Caco-2 (cell line): ENCODE results near the gene RAD51AP2. TPM values are rescaled to one million over a fixed set of nuclear protein-coding genes. Genes with fewer than 3 reads are reported as not detected.

Experiments used
- BruUV-seq: library from RNA; stranded (reverse); fragments of 400-500 nt; replicated peaks from 2 replicates; lab custom pipeline; 2021; lab: Mats Ljungman, UMichigan
- CTCF ChIA-PET: fragments of 300-600 bp; sonication (Branson Sonifier 250); formaldehyde crosslinking; loops from one replicate; lab custom pipeline; 2022; ENCODE audit warnings: antibody characterized with exemption; lab: Charles Lee
- POLR2A ChIA-PET: fragments of 300-600 bp; sonication (Branson Sonifier 250); formaldehyde crosslinking; loops from one replicate; lab custom pipeline; 2022; ENCODE audit warnings: antibody characterized with exemption; lab: Charles Lee
- DNase-seq, 2 experiments: peaks; one replicate each; pipeline versions ENCODE4 v3.0.0 to v3.0.0-alpha.2; 2020 to 2022
- H3K27me3 ChIP-seq: replicated peaks from 2 replicates; pipeline ENCODE4 v1.6.0; 2011; ENCODE audit warnings: low read length; ENCODE audit not compliant: control insufficient read depth, insufficient read depth
- H3K36me3 ChIP-seq: 2 replicates; pipeline ENCODE4 v1.5.1; 2011; ENCODE audit warnings: low read length; ENCODE audit not compliant: control insufficient read depth, insufficient read depth
- H3K4me1 ChIP-seq: fragments of 250-450 bp; sonication (Bioruptor Pico); 2 replicates; pipeline ENCODE4 v1.5.1; 2020; ENCODE audit warnings: mild to moderate bottlenecking
- H3K4me3 ChIP-seq: 2 replicates; pipeline ENCODE4 v1.5.1; 2011; ENCODE audit warnings: low read depth, mild to moderate bottlenecking, control low read depth, low read length
- H3K9me3 ChIP-seq: fragments of 250-450 bp; sonication (Bioruptor Pico); 2 replicates; pipeline ENCODE4 v1.5.1; 2020; ENCODE audit warnings: mild to moderate bottlenecking, moderate library complexity
- H3K27ac Mint-ChIP-seq: one replicate; pipeline ENCODE4 v1.8.0; 2022; ENCODE audit warnings: mixed read lengths; ENCODE audit not compliant: unreplicated experiment
- H3K27me3 Mint-ChIP-seq: one replicate; pipeline ENCODE4 v1.8.0; 2022; ENCODE audit warnings: mixed read lengths; ENCODE audit not compliant: insufficient read depth, unreplicated experiment
- H3K36me3 Mint-ChIP-seq: one replicate; pipeline ENCODE4 v1.8.0; 2022; ENCODE audit warnings: mild to moderate bottlenecking, mixed read lengths; ENCODE audit not compliant: insufficient read depth, unreplicated experiment
- H3K4me1 Mint-ChIP-seq: one replicate; pipeline ENCODE4 v1.8.0; 2022; ENCODE audit warnings: low read depth, mixed read lengths; ENCODE audit not compliant: unreplicated experiment
- H3K4me3 Mint-ChIP-seq: one replicate; pipeline ENCODE4 v1.8.0; 2022; ENCODE audit warnings: mild to moderate bottlenecking, moderate library complexity, mixed read lengths; ENCODE audit not compliant: unreplicated experiment
- H3K9me3 Mint-ChIP-seq: one replicate; pipeline ENCODE4 v1.8.0; 2022; ENCODE audit warnings: mixed read lengths; ENCODE audit not compliant: unreplicated experiment
- intact Hi-C: fragments of 100-400 bp; cut with micrococcal nuclease; formaldehyde crosslinking; loops from one replicate; pipeline ENCODE4 v1.10.0; 2022; ENCODE audit not compliant: unreplicated experiment
- total RNA-seq: library from RNA; stranded (reverse); gene quantifications from 2 replicates; pipeline ENCODE4 v1.2.3, GENCODE V29; 2022
- TF ChIP-seq, protein P1 (sequence below), 2 experiments: fragments of 200-600 bp in 1 of 2; IDR thresholded peaks; 1 replicate in 1 of 2; 2 replicates in 1 of 2; pipeline versions ENCODE4 v1.5.1 to v1.8.0; 2011 to 2022; ENCODE audit warnings: antibody characterized with exemption in 1 of 2, control low read depth in 1 of 2, inconsistent platforms in 1 of 2, low read depth in 1 of 2, low read length in 1 of 2, mild to moderate bottlenecking in 1 of 2, moderate library complexity in 1 of 2; ENCODE audit not compliant: insufficient read depth in 1 of 2, severe bottlenecking in 1 of 2, unreplicated experiment in 1 of 2

RAD51AP2 gene
- total RNA-seq, 1 experiment from 2014 or later: not detected

DNA sequence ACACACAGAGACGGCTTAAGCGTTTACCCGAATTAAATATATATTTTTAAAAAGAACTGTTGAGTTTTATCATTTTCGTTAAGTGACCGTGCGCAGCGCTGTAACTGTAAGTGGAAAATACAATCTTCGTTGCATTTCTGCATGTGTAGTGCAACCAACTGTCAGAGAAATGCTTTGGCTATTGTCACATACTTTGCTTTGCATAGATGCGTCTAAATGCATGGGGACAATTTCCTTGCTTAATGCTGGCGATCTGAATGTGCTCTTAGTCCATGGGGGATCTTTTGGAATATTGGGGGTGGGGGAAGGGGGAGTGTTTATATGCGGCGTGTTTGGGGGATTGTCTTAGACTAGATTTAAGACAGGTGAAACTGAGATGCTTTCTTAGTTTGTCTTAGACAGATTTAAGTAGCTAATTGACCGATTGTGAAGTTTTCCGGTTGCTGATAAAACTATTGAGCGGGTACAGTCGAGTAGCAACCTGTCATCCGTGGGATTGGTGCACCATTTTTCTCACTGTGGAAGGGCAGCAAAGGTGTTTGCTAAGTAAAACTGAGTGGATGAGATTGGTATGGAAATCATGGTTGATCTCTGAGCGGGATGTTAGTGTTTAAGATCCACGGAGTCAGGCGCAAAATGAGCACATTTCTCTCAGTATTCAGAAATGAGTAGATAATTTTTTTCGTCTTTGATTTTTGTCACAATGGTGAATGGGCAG is 22.7 kb upstream of the RAD51AP2 start:
- ChIA-PET CTCF (interaction anchor here (1.3 to 1.4 kb wide), 2 partner anchors 105 to 130 kb away, joined by 3 to 6 read pairs; no protein-coding TSS in a partner anchor), POLR2A (interaction anchor here (1.2 kb wide), 1 partner anchor 130 kb away, joined by 3 read pairs; no protein-coding TSS in a partner anchor)
- Histone ChIP-seq H3K4me1 (peaks cover 31% of the 10 kb centered on the region), H3K27me3 (no peaks in the 10 kb centered on the region; the same call in 1 of the 2 replicates), H3K9me3 (no peaks in the 10 kb centered on the region), H3K4me3 (peak overlapping the region; percentile 58), H3K36me3 (no peaks in the 10 kb centered on the region)
- H3K27ac Mint-ChIP-seq: peak overlapping the region; percentile 4
- intact Hi-C loops: loop anchor here (1.0 kb wide), 2 partner anchors 23 to 53 kb away; partner anchors contain the start of gene RAD51AP2
- peak overlapping the region; percentile 71 for H3K4me3 Mint-ChIP-seq
- peaks cover 18% of the 10 kb centered on the region for H3K27me3 Mint-ChIP-seq
- TF ChIP-seq, protein P1, sequence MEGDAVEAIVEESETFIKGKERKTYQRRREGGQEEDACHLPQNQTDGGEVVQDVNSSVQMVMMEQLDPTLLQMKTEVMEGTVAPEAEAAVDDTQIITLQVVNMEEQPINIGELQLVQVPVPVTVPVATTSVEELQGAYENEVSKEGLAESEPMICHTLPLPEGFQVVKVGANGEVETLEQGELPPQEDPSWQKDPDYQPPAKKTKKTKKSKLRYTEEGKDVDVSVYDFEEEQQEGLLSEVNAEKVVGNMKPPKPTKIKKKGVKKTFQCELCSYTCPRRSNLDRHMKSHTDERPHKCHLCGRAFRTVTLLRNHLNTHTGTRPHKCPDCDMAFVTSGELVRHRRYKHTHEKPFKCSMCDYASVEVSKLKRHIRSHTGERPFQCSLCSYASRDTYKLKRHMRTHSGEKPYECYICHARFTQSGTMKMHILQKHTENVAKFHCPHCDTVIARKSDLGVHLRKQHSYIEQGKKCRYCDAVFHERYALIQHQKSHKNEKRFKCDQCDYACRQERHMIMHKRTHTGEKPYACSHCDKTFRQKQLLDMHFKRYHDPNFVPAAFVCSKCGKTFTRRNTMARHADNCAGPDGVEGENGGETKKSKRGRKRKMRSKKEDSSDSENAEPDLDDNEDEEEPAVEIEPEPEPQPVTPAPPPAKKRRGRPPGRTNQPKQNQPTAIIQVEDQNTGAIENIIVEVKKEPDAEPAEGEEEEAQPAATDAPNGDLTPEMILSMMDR (IDR thresholded peaks at IDR 0.05; ENCODE audit: insufficient read depth in 1 of 2, low read depth in 1 of 2, low read length in 1 of 2, severe bottlenecking in 1 of 2, unreplicated experiment in 1 of 2): no peak
- peaks cover 6% of the 10 kb centered on the region for H3K36me3 Mint-ChIP-seq
- no peak for DNase-seq
- H3K9me3 Mint-ChIP-seq: no peaks in the 10 kb centered on the region
- BruUV-seq: no TSS peak
- H3K4me1 Mint-ChIP-seq: peaks cover 16% of the 10 kb centered on the region

- peak within 1 kb of the TSS; percentile 4 for H3K27ac Mint-ChIP-seq
- H3K27me3 Mint-ChIP-seq: peaks cover 22% of the 10 kb centered on the region
- H3K4me3 Mint-ChIP-seq: peak within 1 kb of the TSS; percentile 71
- H3K36me3 Mint-ChIP-seq: peaks cover 6% of the 10 kb centered on the region
- H3K9me3 ChIP-seq: no peaks in the 10 kb centered on the region
- peaks cover 24% of the 10 kb centered on the region for H3K4me1 ChIP-seq
- intact Hi-C loops: loop anchor here (1.0 kb wide), 2 partner anchors 22 to 54 kb away; partner anchors contain the start of gene RAD51AP2
- CTCF ChIA-PET: interaction anchor here (1.3 to 1.4 kb wide), 2 partner anchors 106 to 131 kb away, joined by 3 to 6 read pairs; no protein-coding TSS in a partner anchor
- TF ChIP-seq, protein P1 (IDR thresholded peaks at IDR 0.05; ENCODE audit: insufficient read depth in 1 of 2, low read depth in 1 of 2, low read length in 1 of 2, severe bottlenecking in 1 of 2, unreplicated experiment in 1 of 2): peak in 1 of 2 experiments; percentile 12
- H3K36me3 ChIP-seq: no peaks in the 10 kb centered on the region
- H3K4me3 ChIP-seq: peak within 1 kb of the TSS; percentile 58
- TSS peak; percentile 68 for BruUV-seq
- peak; percentile 90 to 95 for DNase-seq
- no peaks in the 10 kb centered on the region; the same call in 1 of the 2 replicates for H3K27me3 ChIP-seq
- H3K4me1 Mint-ChIP-seq: peaks cover 11% of the 10 kb centered on the region
- no peaks in the 10 kb centered on the region for H3K9me3 Mint-ChIP-seq
- POLR2A ChIA-PET: interaction anchor here (1.2 kb wide), 1 partner anchor 131 kb away, joined by 3 read pairs; no protein-coding TSS in a partner anchor
Measured at GRCh38 chr2:17540093-17540812, 22.0 kb upstream of the RAD51AP2 start, which contains the start of gene VSNL1. VSNL1 (plus strand) TSS chr2:17540696; CDS start chr2:17592075, 51,379 bp downstream.
